H1 (cell line): Measurements from ENCODE around the gene DAZAP1. TPM values are rescaled to one million over a fixed set of nuclear protein-coding genes. Genes with fewer than 3 reads are reported as not detected.

Source experiments
- CTCF ChIA-PET: fragments of 300-600 bp; sonication (Branson Sonifier 250); formaldehyde crosslinking; loops from one replicate; lab custom pipeline; 2021; ENCODE audit not compliant: partially characterized antibody; lab: Charles Lee
- POLR2A ChIA-PET: fragments of 300-600 bp; sonication (Branson Sonifier 250); formaldehyde crosslinking; loops from one replicate; lab custom pipeline; 2021; ENCODE audit warnings: inconsistent platforms; ENCODE audit not compliant: partially characterized antibody; lab: Charles Lee
- DNase-seq, 2 experiments: peaks; one replicate each; pipeline versions ENCODE4 v3.0.0 to v3.0.0-alpha.2; 2010 to 2022; ENCODE audit warnings: low spot score in 2 of 2, low read depth in 1 of 2, mixed read lengths in 1 of 2
- FAIRE-seq: peaks from 2 replicates; lab custom pipeline; 2011; peaks lifted over from hg19 to GRCh38; lab: Jason Lieb, UNC
- H2AFZ ChIP-seq: 2 replicates; pipeline ENCODE4 v1.8.1; 2012; ENCODE audit warnings: low read length, inconsistent platforms
- H2AK5ac ChIP-seq: 2 replicates; pipeline ENCODE4 v1.6.1; 2013; ENCODE audit warnings: low read depth, low read length
- H2BK120ac ChIP-seq: replicated peaks from 2 replicates; pipeline ENCODE3; 2013; ENCODE audit warnings: low read depth, low read length, inconsistent platforms
- H2BK12ac ChIP-seq: 2 replicates; pipeline ENCODE4 v1.6.1; 2013; ENCODE audit warnings: low read depth, low read length
- H2BK15ac ChIP-seq: 2 replicates; pipeline ENCODE4 v1.6.1; 2013; ENCODE audit warnings: low read length
- H2BK20ac ChIP-seq: 2 replicates; pipeline ENCODE4 v1.6.1; 2013; ENCODE audit warnings: low read length
- H2BK5ac ChIP-seq: 2 replicates; pipeline ENCODE4 v1.6.1; 2013; ENCODE audit warnings: low read depth, low read length
- H3K14ac ChIP-seq: 2 replicates; pipeline ENCODE4 v1.6.1; 2013; ENCODE audit warnings: inconsistent platforms; ENCODE audit not compliant: insufficient read length
- H3K18ac ChIP-seq: 2 replicates; pipeline ENCODE4 v1.6.1; 2013; ENCODE audit warnings: low read length; ENCODE audit errors: extremely low read depth
- H3K23ac ChIP-seq: 2 replicates; pipeline ENCODE4 v1.6.1; 2013; ENCODE audit warnings: inconsistent platforms; ENCODE audit not compliant: insufficient read length
- H3K23me2 ChIP-seq: 2 replicates; pipeline ENCODE4 v1.6.1; 2013; ENCODE audit warnings: low read depth, low read length
- H3K27ac ChIP-seq: 2 replicates; pipeline ENCODE4 v1.6.1; 2011; ENCODE audit warnings: low read depth, low read length, inconsistent platforms
- H3K27me3 ChIP-seq, 4 experiments: replicated peaks in 1 of 4; 1 replicate in 1 of 4; 2 replicates in 3 of 4; pipeline versions ENCODE4 v1.6.1 to v1.8.1; 2011 to 2013; ENCODE audit warnings: low read length in 3 of 4, mild to moderate bottlenecking in 3 of 4, inconsistent platforms in 2 of 4, mixed read lengths in 2 of 4, moderate library complexity in 1 of 4; ENCODE audit not compliant: control insufficient read depth in 3 of 4, insufficient read depth in 3 of 4; ENCODE audit errors: extremely low read depth in 1 of 4
- H3K36me3 ChIP-seq, 4 experiments: 2 replicates each; pipeline versions ENCODE4 v1.6.1 to v1.8.1; 2011 to 2013; ENCODE audit warnings: mild to moderate bottlenecking in 4 of 4, low read length in 3 of 4, moderate library complexity in 2 of 4, control low read depth in 1 of 4, inconsistent platforms in 1 of 4; ENCODE audit not compliant: insufficient read depth in 4 of 4, control insufficient read depth in 2 of 4
- H3K4ac ChIP-seq: replicated peaks from 2 replicates; pipeline ENCODE3; 2013; ENCODE audit warnings: low read length, low read depth, mixed read lengths, inconsistent platforms; ENCODE audit not compliant: insufficient read length
- H3K4me1 ChIP-seq, 4 experiments: replicated peaks in 1 of 4; 1 replicate in 1 of 4; 2 replicates in 3 of 4; pipeline versions ENCODE4 v1.6.1 to v1.8.1; 2011 to 2013; ENCODE audit warnings: low read length in 3 of 4, inconsistent platforms in 2 of 4, mixed read lengths in 1 of 4; ENCODE audit not compliant: insufficient read depth in 4 of 4, control insufficient read depth in 3 of 4
- H3K4me2 ChIP-seq, 2 experiments: 2 replicates each; pipeline versions ENCODE4 v1.6.1 to v1.8.1; 2011 to 2013; ENCODE audit warnings: low read depth in 2 of 2, low read length in 2 of 2, control low read depth in 1 of 2, inconsistent platforms in 1 of 2, mild to moderate bottlenecking in 1 of 2; ENCODE audit not compliant: insufficient read depth in 1 of 2
- H3K4me3 ChIP-seq, 4 experiments: fragments of 200-600, 300-600 bp in 1 of 4; sonication (generic), shearing (Covaris generic), sonication (Bioruptor Twin) in 1 of 4; 2 replicates each; pipeline versions ENCODE4 v1.5.1 to v1.8.1; 2011 to 2016; ENCODE audit warnings: low read length in 4 of 4, low read depth in 3 of 4, control low read depth in 2 of 4, inconsistent platforms in 2 of 4, mild to moderate bottlenecking in 2 of 4, mixed read lengths in 1 of 4, moderate library complexity in 1 of 4; ENCODE audit not compliant: insufficient read depth in 2 of 4; ENCODE audit errors: extremely low read depth in 1 of 4
- H3K56ac ChIP-seq: replicated peaks from 2 replicates; pipeline ENCODE3; 2013; ENCODE audit warnings: low read depth, mild to moderate bottlenecking, mixed read lengths, low read length, inconsistent platforms; ENCODE audit not compliant: insufficient read length
- H3K79me1 ChIP-seq: 2 replicates; pipeline ENCODE4 v1.6.1; 2013; ENCODE audit warnings: low read depth, low read length, control low read depth
- H3K79me2 ChIP-seq, 2 experiments: 2 replicates each; pipeline versions ENCODE4 v1.6.1 to v1.8.1; 2012 to 2013; ENCODE audit warnings: low read length in 2 of 2, mild to moderate bottlenecking in 2 of 2, inconsistent platforms in 1 of 2; ENCODE audit not compliant: insufficient read depth in 2 of 2, control insufficient read depth in 1 of 2
- H3K9ac ChIP-seq, 4 experiments: replicated peaks in 1 of 4; 1 replicate in 1 of 4; 2 replicates in 3 of 4; pipeline versions ENCODE4 v1.6.1 to v1.8.1; 2011 to 2013; ENCODE audit warnings: low read depth in 3 of 4, low read length in 3 of 4, control low read depth in 2 of 4, mild to moderate bottlenecking in 2 of 4, moderate library complexity in 2 of 4, inconsistent platforms in 1 of 4; ENCODE audit errors: extremely low read depth in 1 of 4
- H3K9me3 ChIP-seq, 2 experiments: 2 replicates each; pipeline versions ENCODE4 v1.6.1 to v1.8.1; 2012 to 2013; ENCODE audit warnings: mild to moderate bottlenecking in 2 of 2, moderate library complexity in 2 of 2, control low read depth in 1 of 2, inconsistent platforms in 1 of 2, low read depth in 1 of 2, low read length in 1 of 2, mixed read lengths in 1 of 2; ENCODE audit not compliant: insufficient read depth in 2 of 2
- H4K20me1 ChIP-seq, 2 experiments: replicated peaks in 1 of 2; 2 replicates each; pipeline versions ENCODE3 to v1.8.1; 2011 to 2013; ENCODE audit warnings: inconsistent platforms in 2 of 2, low read length in 2 of 2, mild to moderate bottlenecking in 1 of 2; ENCODE audit not compliant: insufficient read depth in 2 of 2, control insufficient read depth in 1 of 2
- H4K5ac ChIP-seq: 2 replicates; pipeline ENCODE4 v1.6.1; 2013; ENCODE audit warnings: low read length, low read depth, mixed read lengths, inconsistent platforms; ENCODE audit not compliant: insufficient read length
- H4K8ac ChIP-seq: 2 replicates; pipeline ENCODE4 v1.8.0; 2013; ENCODE audit warnings: mild to moderate bottlenecking, moderate library complexity, low read length, inconsistent platforms; ENCODE audit not compliant: insufficient read depth; ENCODE audit errors: extremely low read depth
- H4K91ac ChIP-seq: replicated peaks from 2 replicates; pipeline ENCODE3; 2013; ENCODE audit warnings: low read length, mixed read lengths, inconsistent platforms; ENCODE audit not compliant: insufficient read length
- CBX5 ChIP-seq: fragments of 300-800, 300-1000 bp; sonication (generic); IDR thresholded peaks from 2 replicates; pipeline ENCODE4 v1.7.1; 2016; ENCODE audit warnings: antibody characterized with exemption, low read length, low read depth
- EP300 ChIP-seq, 2 experiments: IDR thresholded peaks; 1 replicate in 1 of 2; 2 replicates in 1 of 2; pipeline ENCODE4 v1.6.1; 2011 to 2012; ENCODE audit warnings: low read depth in 2 of 2, low read length in 2 of 2, mild to moderate bottlenecking in 2 of 2, borderline replicate concordance in 1 of 2, inconsistent platforms in 1 of 2, moderate library complexity in 1 of 2
- GABPA ChIP-seq: IDR thresholded peaks from 2 replicates; pipeline ENCODE4 v1.6.1; 2011; ENCODE audit warnings: mild to moderate bottlenecking, low read length, moderate library complexity, borderline replicate concordance; ENCODE audit not compliant: insufficient read depth
- JUND ChIP-seq: IDR thresholded peaks from 2 replicates; pipeline ENCODE4 v1.6.1; 2011; ENCODE audit warnings: mild to moderate bottlenecking, improper control_type of control experiment, low read length
- KDM4A ChIP-seq: IDR thresholded peaks from one replicate; pipeline ENCODE4 v1.7.1; 2012; ENCODE audit warnings: low read depth, mild to moderate bottlenecking, moderate library complexity, low read length, inconsistent platforms; ENCODE audit not compliant: severe bottlenecking
- PHF8 ChIP-seq: fragments of 200-600 bp; sonication (generic); conservative IDR thresholded peaks from 2 replicates; pipeline ENCODE4 v1.7.1; 2012; ENCODE audit warnings: low read depth, mild to moderate bottlenecking, inconsistent platforms, low read length, moderate library complexity
- RBBP5 ChIP-seq: IDR thresholded peaks from 2 replicates; pipeline ENCODE4 v1.7.1; 2012; ENCODE audit warnings: low read depth, mild to moderate bottlenecking, inconsistent platforms, low read length, moderate library complexity, borderline replicate concordance
- SIX5 ChIP-seq: IDR thresholded peaks from 2 replicates; pipeline ENCODE4 v1.6.1; 2011; ENCODE audit warnings: mild to moderate bottlenecking, low read depth, low read length
- ZNF274 ChIP-seq: IDR thresholded peaks from 2 replicates; pipeline ENCODE4 v1.7.0; 2012; ENCODE audit warnings: low read length, borderline replicate concordance; ENCODE audit errors: extremely low read depth
- WGBS, 2 experiments: shearing (Covaris generic) in 1 of 2; methylation state at CpG; one replicate each; pipeline versions ENCODE4 v1.1.6 to v1.1.7; 2013 to 2015; ENCODE audit warnings: low lambda C conversion rate in 2 of 2, mixed read lengths in 2 of 2, inconsistent platforms in 1 of 2, low coverage in 1 of 2, missing lambda C conversion rate in 1 of 2; ENCODE audit not compliant: insufficient replicate concordance in 2 of 2, insufficient coverage in 1 of 2, insufficient read length in 1 of 2; ENCODE audit errors: extremely low coverage in 1 of 2, missing lambda C conversion rate in 1 of 2; 5-methylcytosine and 5-hydroxymethylcytosine counted together
- polyA plus RNA-seq, 7 experiments: library from polyadenylated mRNA; depleted of rRNA in 3 of 7; stranded (reverse) in 5 of 7; unstranded in 2 of 7; fragments of >200 nt in 5 of 7; fragments of 200-250 nt in 2 of 7; gene quantifications; 1 replicate in 5 of 7; 2 replicates in 1 of 7; 4 replicates in 1 of 7; pipeline versions ENCODE4 v1.2.1 to v1.2.3, GENCODE V29; 2011 to 2013; ENCODE audit warnings: missing spikeins in 2 of 7, mixed read lengths in 2 of 7
- total RNA-seq: library from RNA; stranded (reverse); fragmentation: NEBNext Ultra II Directional; extraction: Animal tissue kit (Norgen Biotek cat#: 25700); gene quantifications from 2 replicates; pipeline ENCODE4 v1.2.1, GENCODE V29; 2021
- TF ChIP-seq, protein P1 (sequence below): IDR thresholded peaks from 2 replicates; pipeline ENCODE4 v1.6.1; 2011; ENCODE audit warnings: low read depth, mild to moderate bottlenecking, low read length; ENCODE audit not compliant: insufficient read depth

Gene DAZAP1
- total and polyA plus RNA-seq, 2 of the 8 experiments (the other 6 are each of a cell fraction or from before 2014, with no cell fraction given) = 79.6 to 341 TPM

DNA sequence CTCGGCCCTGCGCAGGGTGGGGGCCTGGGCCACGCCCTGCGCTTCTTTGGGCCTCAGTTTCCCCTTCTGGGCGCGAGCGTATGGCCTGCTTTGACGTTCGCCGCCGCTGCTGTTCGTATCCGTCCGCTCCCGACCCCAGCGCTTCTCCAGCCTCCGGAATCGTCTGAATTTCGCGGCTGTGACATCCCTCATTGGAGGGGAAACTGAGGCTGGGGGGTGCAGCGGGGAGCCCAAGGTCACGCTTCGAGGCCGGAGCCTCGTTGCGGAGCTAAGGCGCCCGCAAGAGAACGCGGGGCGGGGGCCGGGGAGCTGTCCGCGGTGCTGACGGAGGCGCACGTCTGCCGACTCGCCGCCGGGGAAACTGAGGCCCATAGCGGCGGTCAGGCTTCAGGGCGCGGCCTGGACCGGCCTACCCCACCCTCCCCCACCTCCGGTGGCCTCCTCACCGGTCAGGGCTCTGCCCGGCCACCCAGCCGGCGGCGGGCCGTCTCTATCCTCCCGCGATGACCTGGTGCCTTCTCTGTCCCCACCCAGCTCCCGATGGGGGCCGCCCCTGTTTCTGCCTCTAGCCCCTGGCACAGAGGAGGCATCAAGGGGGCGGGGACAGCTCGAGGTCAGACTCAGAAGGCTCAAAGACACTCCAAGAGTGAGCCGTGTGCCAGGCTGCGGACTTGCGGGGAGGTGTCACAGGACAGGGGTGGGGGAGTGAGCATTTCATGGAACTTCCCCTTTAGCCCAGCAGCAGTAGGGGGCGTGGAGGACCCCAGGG is 39.5 kb downstream of the DAZAP1 start:
- peak overlapping the region in 2 of 4 experiments; percentile 28 to 68; a peak in 4 of 8 replicates for H3K4me3 ChIP-seq
- no peak overlapping the region for H3K4ac ChIP-seq
- POLR2A ChIA-PET = interaction anchor here (0.7 to 1.9 kb wide), 7 partner anchors 12 to 205 kb away, joined by 3 to 6 read pairs (median 3); partner anchors contain the start of gene CIRBP
- H3K36me3 ChIP-seq = peaks cover 4 to 8% (median 6%) of the 10 kb centered on the region in 4 experiments; a peak in 6 of 8 replicates
- H3K79me1 ChIP-seq = no peaks in the 10 kb centered on the region
- H4K5ac ChIP-seq = no peak overlapping the region
- H2BK120ac ChIP-seq = no peak overlapping the region
- H3K9ac ChIP-seq = no peak overlapping the region
- no peak overlapping the region for H3K27ac ChIP-seq
- H2AK5ac ChIP-seq = no peak overlapping the region
- no peaks in the 10 kb centered on the region for H3K79me2 ChIP-seq
- H3K4me2 ChIP-seq = peak overlapping the region; percentile 11 to 69
- CTCF ChIA-PET = interaction anchor here (0.7 to 4.3 kb wide), 5 partner anchors 11 to 65 kb away, joined by 3 to 26 read pairs (median 6); no protein-coding TSS in a partner anchor
- no peaks in the 10 kb centered on the region for H3K9me3 ChIP-seq
- no peak overlapping the region for H2BK12ac ChIP-seq
- 13% methylated on average over 42 of the region's 63 CpGs; no CpG with 5 or more reads in 1 of the 2 experiments for WGBS, 2 experiments
- H2BK20ac ChIP-seq = no peak overlapping the region
- H2BK5ac ChIP-seq = no peak overlapping the region
- H2AFZ ChIP-seq = no peak overlapping the region
- no peak overlapping the region for H3K56ac ChIP-seq
- FAIRE-seq = no peak
- peaks cover 34 to 51% (median 50%) of the 10 kb centered on the region in 4 experiments for H3K27me3 ChIP-seq
- H3K23ac ChIP-seq = no peak overlapping the region
- H3K18ac ChIP-seq = no peak overlapping the region
- H3K23me2 ChIP-seq = peaks cover 4% of the 10 kb centered on the region; the same call in 1 of the 2 replicates
- no peak overlapping the region for H3K14ac ChIP-seq
- H4K8ac ChIP-seq = peak overlapping the region; percentile 39; the same call in 1 of the 2 replicates
- DNase-seq = peak in 1 of 2 experiments; percentile 88
- no peak overlapping the region for H2BK15ac ChIP-seq
- peaks cover 12 to 17% of the 10 kb centered on the region in 2 experiments for H4K20me1 ChIP-seq
- peaks cover 0 to 27% (median 14%) of the 10 kb centered on the region in 4 experiments; a peak in 6 of 7 replicates for H3K4me1 ChIP-seq
- no peak overlapping the region for H4K91ac ChIP-seq
- no peak for TF ChIP-seq JUND
- no peak for TF ChIP-seq CBX5
- 0 out of 2 replicates have a peak, but pooled peaks have one; percentile 34 for TF ChIP-seq GABPA
- TF ChIP-seq KDM4A = no peak
- no peak for TF ChIP-seq ZNF274
- TF ChIP-seq EP300 (IDR thresholded peaks at IDR 0.05; ENCODE audit: borderline replicate concordance in 1 of 2, low read depth in 2 of 2, low read length in 2 of 2) = no peak
- TF ChIP-seq SIX5 = no peak
- no peak for TF ChIP-seq PHF8
- no peak for TF ChIP-seq RBBP5
- TF ChIP-seq, protein P1, sequence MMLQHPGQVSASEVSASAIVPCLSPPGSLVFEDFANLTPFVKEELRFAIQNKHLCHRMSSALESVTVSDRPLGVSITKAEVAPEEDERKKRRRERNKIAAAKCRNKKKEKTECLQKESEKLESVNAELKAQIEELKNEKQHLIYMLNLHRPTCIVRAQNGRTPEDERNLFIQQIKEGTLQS = no peak
